Stimulated activated CD8-positive, alpha-beta memory T cell treated with anti-CD3 and anti-CD28 coated beads, Interleukin-4, amount 100 ng/mL, for 1 hour (primary cell): ENCODE results near the gene UBE2S.
"Not testable (repeated sequence)": the region's sequence is repeated elsewhere in the genome, so short reads cannot be mapped to it uniquely, and the experiment has no call there.

Experiments used
- DNase-seq, 2 donors: peaks; one replicate each; pipeline ENCODE4 v3.0.0-alpha.2; 2020; ENCODE audit warnings: low read depth in 2 of 2, low spot score in 1 of 2

The UBE2S gene

DNA sequence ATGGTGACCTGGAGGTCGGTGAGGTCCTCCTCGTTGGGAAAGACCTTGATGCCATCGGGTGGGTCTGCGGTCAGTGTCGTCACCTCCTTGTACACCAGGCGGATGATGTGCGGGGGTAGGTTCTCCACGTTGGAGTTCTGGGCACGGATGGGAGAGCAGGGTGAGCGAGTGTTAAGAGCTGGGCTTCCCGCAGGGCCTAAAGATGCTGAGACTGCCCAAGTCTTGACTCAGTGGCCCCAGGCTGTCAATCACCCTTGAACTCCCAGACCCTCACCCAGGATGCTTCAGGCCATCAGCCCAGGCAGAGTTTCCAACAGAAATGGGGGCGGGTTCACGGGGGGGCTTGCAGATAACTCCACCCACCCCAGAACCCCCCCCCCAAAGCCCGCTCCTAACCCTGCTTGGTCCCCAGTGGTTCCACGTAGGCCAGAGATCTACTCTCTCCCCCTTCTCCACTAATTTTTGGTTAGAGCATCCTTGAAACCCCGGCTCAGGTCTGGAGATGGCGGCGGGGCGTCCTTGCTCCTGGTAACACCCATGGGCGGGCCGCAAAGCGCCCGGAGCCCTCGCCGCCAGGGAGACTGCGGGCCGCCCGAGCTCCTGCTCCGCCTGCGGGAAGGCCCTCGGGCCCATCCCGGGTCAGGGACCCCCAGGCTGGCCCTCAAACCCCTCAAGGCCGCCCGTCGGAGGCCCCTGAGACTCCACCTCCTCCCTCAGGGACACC is 600 bp downstream of the UBE2S start:
- DNase-seq: no peak

DNA sequence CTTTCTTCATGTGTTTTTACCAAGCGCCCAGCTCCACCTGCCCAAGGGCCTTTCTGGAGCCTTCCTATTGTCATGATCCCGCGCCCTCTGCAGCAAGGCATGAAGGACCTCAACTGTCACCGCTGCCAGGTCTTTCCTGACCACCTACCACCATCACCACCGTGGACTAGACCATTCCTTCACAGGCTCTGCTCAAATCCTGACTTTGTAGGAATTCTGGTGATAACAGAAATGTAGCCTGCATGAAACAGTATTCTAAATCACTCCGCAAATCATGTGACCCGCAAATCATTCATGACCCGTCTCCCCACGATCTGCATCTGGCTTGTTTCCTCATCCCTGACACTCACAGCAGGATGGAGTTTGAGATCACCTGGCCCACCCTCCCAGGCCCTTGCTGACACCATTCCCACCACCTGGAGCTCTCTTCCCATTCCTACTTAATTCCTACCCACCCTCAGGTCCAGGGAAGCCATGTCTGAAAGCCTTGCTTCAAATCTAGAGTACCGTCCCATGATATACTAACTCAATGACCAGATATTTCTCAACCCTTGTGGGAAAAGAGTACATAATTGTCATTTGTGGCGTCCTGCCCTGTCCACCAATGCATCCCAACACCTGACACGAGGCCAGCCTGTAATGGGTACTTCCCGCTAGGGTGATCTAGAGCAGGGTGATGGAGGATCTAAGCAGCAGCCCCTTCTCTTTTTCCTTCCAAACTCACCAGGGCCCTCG is 1.3 kb downstream of the UBE2S start:
- DNase-seq: no peak

DNA sequence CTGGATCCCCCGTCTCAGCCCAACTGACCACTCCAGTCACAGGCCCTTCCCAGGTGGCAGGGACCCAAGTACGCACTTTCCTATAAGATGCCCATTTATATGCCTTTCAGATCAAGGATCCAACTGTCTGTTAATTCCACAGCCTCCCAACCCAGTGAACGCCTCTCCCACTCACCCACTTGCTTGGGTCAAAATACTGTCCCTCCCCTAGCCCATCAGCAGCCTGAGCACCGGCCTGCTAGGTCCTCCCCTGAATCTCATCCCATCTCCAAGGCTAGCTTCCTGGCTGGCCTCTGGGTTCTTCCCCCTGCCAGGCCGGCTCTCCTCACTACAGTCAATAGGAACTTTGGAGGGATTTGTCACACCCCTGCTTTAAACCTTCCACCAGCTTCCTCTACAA is 1.9 kb downstream of the UBE2S start:
- DNase-seq: no peak

DNA sequence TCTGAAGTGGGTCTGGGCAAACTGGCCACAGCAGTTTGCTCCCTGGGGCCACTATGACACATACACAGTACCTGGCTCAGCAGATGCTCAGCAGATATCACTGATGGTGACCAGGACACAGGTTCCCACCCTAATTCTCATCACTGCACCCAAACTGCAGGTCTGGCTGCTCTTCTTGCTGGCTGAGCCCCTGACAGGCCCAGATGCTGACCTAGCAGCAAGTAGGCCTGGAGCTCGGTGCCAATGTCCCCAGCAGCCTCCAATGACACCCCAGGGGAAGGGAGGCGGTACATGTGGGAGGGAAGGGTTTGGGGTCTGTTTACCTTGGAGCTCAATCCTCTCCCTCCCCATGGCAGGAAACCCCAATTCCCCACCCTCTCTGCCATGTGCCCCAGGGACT is 5.1 kb downstream of the UBE2S start:
- DNase-seq: no peak

DNA sequence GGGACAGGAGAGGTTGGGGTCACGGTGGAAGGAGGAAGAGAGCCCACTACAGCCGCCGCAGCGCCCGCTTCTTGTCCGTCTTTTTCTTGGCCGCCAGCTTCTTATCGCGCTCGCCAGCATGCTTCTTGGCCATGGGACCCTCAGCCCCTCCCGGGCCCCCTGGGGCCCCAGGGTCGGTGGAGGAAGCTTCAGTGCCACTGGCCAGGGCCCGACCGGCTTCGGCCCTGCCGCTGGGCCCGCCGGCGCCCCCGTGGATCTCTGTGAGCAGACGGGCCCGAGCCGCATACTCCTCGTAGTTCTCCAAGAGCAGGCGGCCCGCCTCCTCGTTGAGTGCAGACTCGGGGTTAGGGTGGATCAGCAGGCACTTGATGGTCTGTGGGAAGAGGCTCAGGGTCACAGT is 6.2 kb downstream of the UBE2S start:
- DNase-seq: not testable (repeated sequence)

DNA sequence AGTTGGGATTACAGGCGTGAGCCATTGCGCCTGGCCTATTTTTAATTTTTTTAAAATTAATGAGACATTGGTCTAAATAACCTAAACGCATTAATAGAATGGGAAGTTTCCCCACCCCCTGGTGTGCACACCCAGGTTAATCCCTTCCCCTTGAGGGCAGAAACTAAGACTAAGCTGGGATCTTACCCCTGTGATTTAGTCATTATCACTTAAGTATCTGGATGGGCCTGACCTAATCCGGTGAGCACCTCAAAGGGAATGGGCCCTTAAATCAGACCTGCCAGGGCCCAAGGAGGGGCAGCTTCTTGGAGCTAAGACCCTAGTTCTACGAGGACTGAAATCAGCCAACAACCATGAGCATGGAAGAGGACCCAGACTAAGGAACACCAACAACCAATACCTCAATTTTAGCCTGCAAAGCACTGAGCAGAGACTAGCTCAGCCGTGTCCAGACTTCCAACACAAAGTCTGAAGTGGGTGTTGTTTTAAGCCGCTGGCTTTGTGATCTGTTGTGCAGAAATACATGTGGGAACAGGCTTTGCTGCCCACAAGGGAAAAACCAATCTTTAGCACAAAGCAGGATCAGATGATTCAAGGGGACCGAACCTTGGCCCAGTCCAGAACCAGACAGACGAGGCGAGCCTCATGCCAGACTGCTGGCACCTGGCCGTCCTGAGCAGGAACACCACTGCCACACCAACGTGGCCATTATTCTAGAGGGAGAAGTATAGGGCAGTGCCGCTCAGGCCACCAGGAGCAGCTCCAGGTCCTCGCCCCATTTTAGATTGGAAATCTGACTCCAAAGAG is 7.1 kb downstream of the UBE2S start:
- no peak for DNase-seq

DNA sequence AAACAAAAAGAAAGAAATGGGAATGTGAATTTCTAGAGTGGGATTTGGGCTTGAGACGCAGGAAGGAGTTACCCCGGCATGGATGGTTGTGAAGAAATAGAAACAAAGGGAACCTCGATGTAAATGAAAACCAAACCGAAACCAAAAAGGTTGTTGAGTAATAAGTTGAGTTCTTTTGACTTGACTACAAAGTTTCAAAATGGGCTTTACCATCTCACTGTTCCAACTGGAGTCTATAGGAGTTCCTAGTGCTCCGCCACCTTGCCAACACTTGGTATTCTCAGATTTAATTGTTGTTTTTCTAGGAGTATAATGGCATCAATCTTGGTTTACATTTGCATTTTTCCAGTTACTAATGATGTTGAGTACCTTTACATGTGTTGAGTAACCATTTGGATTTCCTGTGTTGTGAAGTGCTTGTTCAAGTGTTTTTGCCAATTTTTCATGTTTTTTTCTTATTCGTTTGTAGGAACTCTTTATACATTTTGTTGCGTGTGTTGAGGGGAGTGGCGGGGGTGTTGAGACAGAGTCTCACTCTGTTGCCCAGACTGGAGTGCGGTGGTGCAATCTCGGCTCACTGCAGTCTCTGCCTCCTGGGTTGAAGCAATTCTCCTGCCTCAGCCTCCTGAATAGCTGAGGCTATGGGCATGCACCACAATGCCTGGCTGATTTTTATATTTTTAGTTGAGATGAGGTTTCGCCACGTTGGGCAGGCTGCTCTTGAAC is 9.2 kb downstream of the UBE2S start:
- no peak for DNase-seq

DNA sequence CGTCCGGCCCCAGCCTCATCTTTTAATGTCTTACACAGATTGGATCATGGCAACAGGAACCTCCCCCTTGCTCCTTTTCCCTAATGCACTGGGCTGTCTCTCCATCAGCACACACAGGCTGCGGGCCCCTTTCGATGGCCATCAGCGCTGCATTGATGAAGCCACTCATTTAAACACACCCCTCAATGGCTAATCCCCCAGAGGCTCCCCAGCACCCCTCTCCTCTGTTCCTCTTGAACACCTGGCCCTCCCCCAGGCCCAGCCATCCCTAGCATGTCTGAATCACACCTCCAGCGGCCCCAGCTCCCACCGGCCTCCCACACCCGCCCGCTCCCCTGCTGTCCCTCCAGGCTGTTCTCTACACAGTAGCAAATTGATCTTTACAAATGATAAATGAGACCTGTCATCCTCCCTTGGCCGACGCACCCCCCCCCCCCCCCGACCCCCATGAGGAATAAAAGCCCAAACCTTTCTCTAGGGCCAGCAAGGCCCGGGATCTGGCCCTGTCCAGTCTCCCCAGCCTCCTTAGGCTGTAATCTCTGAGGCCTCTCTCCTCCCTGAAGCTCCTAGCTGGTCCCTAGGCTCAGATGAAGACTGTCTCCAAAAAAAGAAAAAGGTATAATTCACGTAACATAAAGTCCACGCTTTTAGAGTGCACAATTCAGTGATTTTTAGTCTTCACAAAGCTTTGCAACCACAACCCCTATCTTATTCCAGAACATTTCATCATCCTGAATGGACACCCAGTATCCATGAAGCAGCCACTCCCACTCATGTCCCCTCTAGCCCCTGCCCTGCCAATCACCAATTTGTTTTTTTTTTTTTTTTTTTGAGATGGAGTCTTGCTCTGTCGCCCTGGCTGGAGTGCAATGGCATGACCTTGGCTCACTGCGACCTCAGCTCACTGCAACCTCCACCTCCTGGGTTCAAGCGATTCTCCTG is 14.5 kb downstream of the UBE2S start:
- no peak for DNase-seq

DNA sequence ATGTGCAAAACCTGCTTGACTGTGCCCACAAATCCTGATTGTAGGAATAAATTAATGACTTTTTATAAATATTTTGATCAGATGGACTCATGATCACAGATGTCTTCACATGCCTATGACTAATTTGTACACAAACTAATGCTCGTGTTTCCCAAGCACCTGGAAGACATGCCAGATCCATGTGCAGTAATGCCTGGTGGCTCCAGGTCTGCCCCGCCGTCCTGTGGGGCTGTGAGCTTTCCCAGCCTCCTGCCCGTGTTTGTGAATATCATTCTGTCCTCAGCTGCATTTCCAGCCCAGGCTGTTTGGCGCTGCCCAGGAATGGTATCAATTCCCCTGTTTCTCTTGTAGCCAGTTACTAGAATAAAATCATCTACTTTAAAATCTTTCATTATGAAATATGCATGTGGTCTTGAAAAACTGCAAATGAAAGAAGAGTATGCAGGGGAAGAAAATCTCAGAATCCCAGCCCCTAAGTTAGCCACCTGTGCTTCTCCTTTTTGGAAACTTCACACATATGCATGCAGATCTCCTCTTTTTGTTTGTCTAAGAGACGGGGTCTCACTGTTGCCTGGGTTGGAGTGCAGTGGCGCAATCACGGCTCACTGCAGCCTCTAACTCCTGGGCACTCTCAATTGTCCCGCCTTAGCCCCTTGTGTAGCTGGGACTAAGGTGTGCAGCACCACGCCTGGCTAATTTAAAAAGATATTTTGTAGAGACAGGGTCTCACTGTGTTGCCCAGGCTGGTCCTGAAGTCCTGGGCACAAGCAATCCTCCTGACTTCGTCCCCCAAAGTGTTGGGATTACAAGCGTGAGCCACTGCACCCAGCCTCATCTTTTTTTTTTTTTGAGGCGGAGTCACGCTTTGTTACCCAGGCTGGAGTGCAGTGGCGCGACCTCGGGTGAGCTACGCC is 15.6 kb downstream of the UBE2S start:
- DNase-seq: no peak

DNA sequence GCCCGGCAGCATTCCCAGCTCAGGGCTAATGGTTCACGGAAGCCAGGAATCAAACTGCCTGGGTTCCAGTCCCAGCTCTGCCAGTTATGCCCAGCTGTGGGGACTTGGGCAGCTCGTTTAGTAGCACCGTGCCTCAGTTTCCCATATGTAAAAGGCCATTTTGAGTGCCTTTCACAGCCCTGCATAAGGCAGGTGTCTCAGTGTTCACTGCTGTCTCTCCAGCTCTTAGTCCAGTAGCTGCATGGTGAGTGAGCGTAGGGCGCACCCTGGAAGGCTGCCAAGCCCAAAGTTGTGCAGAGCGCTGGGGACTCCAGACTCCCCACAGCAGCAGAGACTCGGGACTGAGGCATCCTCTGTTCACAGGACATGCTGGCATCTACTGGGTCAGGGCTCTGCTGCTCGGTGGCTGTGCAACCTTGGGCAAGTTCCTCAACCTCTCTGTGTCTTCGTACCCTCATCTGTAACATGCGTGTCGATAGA is 16.4 kb downstream of the UBE2S start:
- DNase-seq: no peak

DNA sequence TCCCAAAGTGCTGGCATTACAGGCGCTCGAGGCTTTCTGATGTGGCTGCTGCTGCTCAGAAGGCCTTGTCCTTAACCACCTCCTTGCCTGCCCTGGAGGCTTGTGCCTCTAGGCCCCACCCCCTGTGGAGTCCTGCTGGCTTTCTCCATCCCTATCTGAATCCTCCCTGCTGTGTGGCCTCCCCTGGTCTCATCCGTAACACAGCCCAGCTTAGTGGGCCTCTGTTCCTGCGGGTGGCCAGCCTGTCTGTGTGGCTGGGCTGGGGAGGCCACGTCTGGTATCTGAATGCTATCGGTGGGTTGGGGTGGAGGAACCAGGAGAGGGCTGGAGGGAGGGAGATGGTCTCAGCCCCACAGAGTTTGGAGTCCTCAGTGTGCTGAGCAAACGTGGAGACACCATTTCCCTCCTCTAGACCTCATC is 17.1 kb downstream of the UBE2S start:
- no peak for DNase-seq

DNA sequence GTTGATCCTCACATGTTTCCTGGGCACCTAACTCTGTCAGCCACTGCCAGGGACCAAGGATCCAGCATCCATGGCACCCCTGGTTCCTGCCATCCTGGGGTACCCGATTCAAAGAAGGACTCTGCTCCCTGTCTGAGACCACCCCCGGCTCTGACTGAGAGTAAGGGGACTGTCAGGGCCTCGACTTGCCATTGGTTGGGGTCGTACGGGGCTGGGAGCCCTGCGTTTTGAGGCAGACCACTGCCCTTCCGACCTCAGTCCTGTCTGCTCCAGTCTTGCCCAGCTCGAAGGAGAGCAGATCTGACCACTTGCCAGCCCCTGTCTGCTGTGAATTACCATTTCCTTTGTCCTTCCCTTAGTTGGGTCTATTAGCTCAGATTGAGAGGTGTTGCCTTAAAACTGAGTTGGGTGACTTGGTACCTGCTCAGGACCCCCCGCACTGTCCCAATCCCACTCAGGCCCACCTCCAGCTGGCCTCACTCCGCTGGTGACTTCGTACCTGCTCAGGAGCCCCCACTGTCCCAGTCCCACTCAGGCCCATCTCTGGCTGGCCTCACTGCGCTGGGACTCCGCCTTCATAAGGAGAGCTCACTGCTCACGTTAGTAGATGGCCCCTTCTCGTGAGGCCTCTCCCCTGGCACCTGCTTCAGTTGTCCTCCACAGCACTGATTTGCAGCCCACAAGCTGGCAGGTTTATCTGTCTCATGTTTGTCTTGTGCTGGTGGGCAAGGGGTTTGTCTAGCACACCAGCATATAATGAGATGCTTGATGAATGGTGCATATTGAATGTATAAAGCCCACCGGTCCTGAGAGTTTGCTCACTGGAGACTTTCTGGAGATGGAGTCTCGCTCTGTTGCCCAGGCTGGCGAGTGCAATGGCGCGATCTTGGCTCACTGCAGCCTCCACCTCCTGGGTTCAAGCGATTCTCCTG is 17.9 kb downstream of the UBE2S start:
- no peak for DNase-seq

DNA sequence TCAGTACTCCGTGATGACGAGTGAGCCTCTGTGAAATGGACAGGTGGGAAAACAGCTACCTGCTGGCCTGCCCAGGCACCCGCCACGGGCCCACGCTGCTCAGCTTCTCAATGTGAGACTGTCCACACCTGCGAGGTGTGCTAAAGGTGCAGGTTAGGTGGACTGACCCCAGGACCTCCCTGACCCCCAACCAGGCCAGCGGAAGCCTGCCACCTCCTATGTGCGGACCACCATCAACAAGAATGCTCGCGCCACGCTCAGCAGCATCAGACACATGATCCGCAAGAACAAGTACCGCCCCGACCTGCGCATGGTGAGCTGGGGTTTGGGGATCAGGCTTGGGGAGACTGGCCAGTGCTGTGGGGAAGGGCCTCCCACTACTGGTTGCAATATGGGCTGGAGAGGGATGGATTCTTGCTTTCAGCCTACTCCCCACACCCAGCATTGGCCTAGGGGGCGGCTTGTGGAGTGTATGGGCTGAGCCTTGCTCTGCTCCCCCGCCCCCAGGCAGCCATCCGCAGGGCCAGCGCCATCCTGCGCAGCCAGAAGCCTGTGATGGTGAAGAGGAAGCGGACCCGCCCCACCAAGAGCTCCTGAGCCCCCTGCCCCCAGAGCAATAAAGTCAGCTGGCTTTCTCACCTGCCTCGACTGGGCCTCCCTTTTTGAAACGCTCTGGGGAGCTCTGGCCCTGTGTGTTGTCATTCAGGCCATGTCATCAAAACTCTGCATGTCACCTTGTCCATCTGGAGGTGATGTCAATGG is 19.7 kb downstream of the UBE2S start:
- DNase-seq: no peak

DNA sequence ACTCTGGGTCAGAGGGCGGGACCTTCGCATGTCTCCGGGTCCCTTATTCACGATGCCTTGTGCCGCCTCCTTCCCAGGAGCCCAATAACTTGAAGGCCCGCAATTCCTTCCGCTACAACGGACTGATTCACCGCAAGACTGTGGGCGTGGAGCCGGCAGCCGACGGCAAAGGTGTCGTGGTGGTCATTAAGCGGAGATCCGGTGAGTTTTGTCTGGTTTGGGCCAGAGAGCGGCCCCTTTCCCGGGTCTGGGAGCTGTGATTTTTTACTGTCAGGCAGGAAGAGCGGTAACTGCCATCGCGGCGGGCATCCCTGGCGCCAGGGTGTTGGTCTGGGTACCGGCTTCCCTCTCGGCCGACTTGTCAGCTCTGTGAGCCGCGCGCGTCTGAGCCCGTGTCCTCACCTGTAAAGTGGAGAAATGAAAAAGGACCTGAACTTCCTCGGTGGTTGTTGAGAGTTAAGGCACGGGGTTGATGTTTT is 21.1 kb downstream of the UBE2S start:
- no peak for DNase-seq

DNA sequence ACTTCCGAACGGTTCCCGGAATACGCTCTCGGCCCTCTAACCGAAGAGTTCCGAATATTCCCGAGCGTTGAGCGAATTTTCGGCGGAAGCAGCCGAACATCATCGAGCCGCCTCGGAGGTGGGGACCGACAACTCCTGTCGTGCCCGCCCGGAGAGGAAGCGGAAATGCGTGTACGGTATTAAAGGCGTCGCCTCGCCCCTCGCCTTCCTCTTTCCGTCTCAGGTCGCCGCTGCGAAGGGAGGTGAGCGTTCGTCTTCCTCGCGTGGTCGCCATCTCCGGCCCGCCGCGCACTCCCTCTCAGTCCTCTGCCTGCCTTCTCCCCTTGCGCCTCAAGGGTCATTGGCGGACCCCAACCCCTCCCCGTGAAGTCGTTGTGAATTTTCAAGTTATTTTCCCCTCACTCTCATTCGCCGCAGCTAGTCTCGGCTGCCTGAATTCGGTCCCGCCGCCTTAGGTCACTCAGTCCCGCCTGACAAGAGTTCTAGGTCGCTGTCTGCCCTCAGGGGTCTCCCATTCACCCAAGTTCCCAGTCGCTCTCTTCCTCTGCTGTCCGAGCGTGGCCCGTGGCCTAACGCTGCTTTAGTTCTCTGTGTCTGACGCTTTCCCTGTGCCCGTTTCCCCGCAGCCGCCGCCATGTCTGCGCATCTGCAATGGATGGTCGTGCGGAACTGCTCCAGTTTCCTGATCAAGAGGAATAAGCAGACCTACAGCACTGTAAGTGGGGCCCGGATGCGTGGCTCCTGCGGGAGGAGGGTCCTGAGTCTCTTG is 21.7 kb downstream of the UBE2S start, which contains the start of gene RPL28:
Gene RPL28 (plus strand): TSS at position 209 of the 769 bp plus-strand sequence. CDS start 426 bp downstream, at position 635.
- DNase-seq: peak; percentile 92 to 96
